IMR-90 (cell line): ENCODE data around the gene PGBD4. TPM values are rescaled to one million over a fixed set of nuclear protein-coding genes. Genes with fewer than 3 reads are reported as not detected.

ENCODE experiments used
- ATAC-seq: fragments of 200-7000 bp; cut with Tn5 transposase; 2 replicates; pipeline ENCODE4 v1.9.1; 2020; ENCODE audit warnings: low read depth, mild to moderate bottlenecking, moderate library complexity
- BruUV-seq: library from RNA; stranded (reverse); fragments of 400-500 nt; replicated peaks from 2 replicates; lab custom pipeline; 2021; lab: Mats Ljungman, UMichigan
- CTCF ChIA-PET: fragments of 300-600 bp; formaldehyde crosslinking; extraction: SDS; loops from one replicate; lab custom pipeline; 2021; ENCODE audit warnings: antibody characterized with exemption; lab: Yijun Ruan, JAX
- POLR2A ChIA-PET: fragments of 300-600 bp; sonication (Branson Sonifier 250); formaldehyde crosslinking; loops from one replicate; lab custom pipeline; 2022; ENCODE audit warnings: antibody characterized with exemption; ENCODE audit not compliant: unreplicated experiment; lab: Charles Lee
- DNase-seq: peaks from one replicate; pipeline ENCODE4 v3.0.0; 2013
- H2AFZ ChIP-seq: replicated peaks from 2 replicates; pipeline ENCODE3; 2013; ENCODE audit warnings: low read length, mild to moderate bottlenecking; ENCODE audit not compliant: poor library complexity
- H2AK5ac ChIP-seq: 2 replicates; pipeline ENCODE4 v1.6.1; 2013; ENCODE audit warnings: low read depth, low read length, inconsistent platforms
- H2AK9ac ChIP-seq: replicated peaks from 2 replicates; pipeline ENCODE3; 2013; ENCODE audit warnings: mild to moderate bottlenecking, low read depth, low read length, moderate library complexity; ENCODE audit not compliant: poor library complexity
- H2BK120ac ChIP-seq: 2 replicates; pipeline ENCODE4 v1.6.1; 2013; ENCODE audit warnings: low read depth, low read length, inconsistent platforms
- H2BK15ac ChIP-seq: 3 replicates; pipeline ENCODE4 v1.6.1; 2013; ENCODE audit warnings: low read depth, low read length, inconsistent platforms
- H2BK20ac ChIP-seq: 2 replicates; pipeline ENCODE4 v1.6.1; 2013; ENCODE audit warnings: low read depth, mild to moderate bottlenecking, inconsistent platforms, low read length, moderate library complexity
- H2BK5ac ChIP-seq: 2 replicates; pipeline ENCODE4 v1.6.1; 2013; ENCODE audit warnings: mild to moderate bottlenecking, low read depth, low read length, inconsistent platforms; ENCODE audit not compliant: poor library complexity, severe bottlenecking
- H3K14ac ChIP-seq: replicated peaks from 2 replicates; pipeline ENCODE4 v1.6.1; 2013; ENCODE audit warnings: low read depth, low read length, inconsistent platforms
- H3K18ac ChIP-seq: 2 replicates; pipeline ENCODE4 v1.6.1; 2013; ENCODE audit warnings: low read depth, low read length, control low read depth
- H3K23ac ChIP-seq: 2 replicates; pipeline ENCODE4 v1.6.1; 2013; ENCODE audit warnings: low read depth, low read length, inconsistent platforms
- H3K27ac ChIP-seq: 2 replicates; pipeline ENCODE4 v1.5.1; 2013; ENCODE audit warnings: mild to moderate bottlenecking, control low read depth, low read length; ENCODE audit not compliant: insufficient read depth
- H3K27me3 ChIP-seq: 2 replicates; pipeline ENCODE4 v1.6.1; 2013; ENCODE audit warnings: low read length; ENCODE audit not compliant: control insufficient read depth, insufficient read depth
- H3K36me3 ChIP-seq: 2 replicates; pipeline ENCODE4 v1.6.1; 2013; ENCODE audit warnings: low read length, mixed read lengths; ENCODE audit not compliant: control insufficient read depth, insufficient read depth
- H3K4ac ChIP-seq: 2 replicates; pipeline ENCODE4 v1.6.1; 2013; ENCODE audit warnings: low read depth, low read length, inconsistent platforms
- H3K4me1 ChIP-seq: 2 replicates; pipeline ENCODE4 v1.6.1; 2013; ENCODE audit warnings: low read length, mixed read lengths; ENCODE audit not compliant: control insufficient read depth, insufficient read depth
- H3K4me2 ChIP-seq: 2 replicates; pipeline ENCODE4 v1.6.1; 2013; ENCODE audit warnings: low read depth, mild to moderate bottlenecking, control low read depth, low read length, moderate library complexity
- H3K4me3 ChIP-seq: 2 replicates; pipeline ENCODE4 v1.5.1; 2013; ENCODE audit warnings: low read depth, mild to moderate bottlenecking, control low read depth, low read length, moderate library complexity; ENCODE audit not compliant: insufficient read depth
- H3K56ac ChIP-seq: 2 replicates; pipeline ENCODE4 v1.6.1; 2013; ENCODE audit warnings: low read length, inconsistent platforms; ENCODE audit not compliant: insufficient read depth; ENCODE audit errors: extremely low read depth
- H3K79me1 ChIP-seq, 2 experiments: 2 replicates each; pipeline ENCODE4 v1.6.1; 2013; ENCODE audit warnings: low read length in 2 of 2, inconsistent platforms in 1 of 2, low read depth in 1 of 2
- H3K9ac ChIP-seq: 2 replicates; pipeline ENCODE4 v1.6.1; 2013; ENCODE audit warnings: low read depth, low read length, control low read depth
- H3K9me1 ChIP-seq: 2 replicates; pipeline ENCODE4 v1.6.1; 2013; ENCODE audit warnings: low read length, inconsistent platforms; ENCODE audit not compliant: insufficient read depth
- H3K9me3 ChIP-seq: 2 replicates; pipeline ENCODE4 v1.6.1; 2013; ENCODE audit warnings: low read length; ENCODE audit not compliant: control insufficient read depth, insufficient read depth
- H4K20me1 ChIP-seq: 2 replicates; pipeline ENCODE4 v1.6.1; 2013; ENCODE audit warnings: low read length, inconsistent platforms; ENCODE audit not compliant: insufficient read depth
- H4K5ac ChIP-seq: 2 replicates; pipeline ENCODE4 v1.6.1; 2013; ENCODE audit warnings: mild to moderate bottlenecking, low read depth, low read length, control low read depth
- H4K8ac ChIP-seq, 2 experiments: 2 replicates each; pipeline ENCODE4 v1.6.1; 2013; ENCODE audit warnings: low read depth in 2 of 2, low read length in 2 of 2, control low read depth in 1 of 2, inconsistent platforms in 1 of 2
- H4K91ac ChIP-seq: 2 replicates; pipeline ENCODE4 v1.6.1; 2013; ENCODE audit warnings: low read depth, low read length, inconsistent platforms; ENCODE audit not compliant: insufficient read depth
- CEBPB ChIP-seq: IDR thresholded peaks from 2 replicates; pipeline ENCODE4 v1.6.1; 2012; ENCODE audit warnings: low read depth, low read length, improper control_type of control experiment
- CHD1 ChIP-seq: IDR thresholded peaks from 2 replicates; pipeline ENCODE4 v1.6.1; 2012; ENCODE audit warnings: low read depth, low read length, improper control_type of control experiment
- FOS ChIP-seq: fragments of 150-350 bp; IDR thresholded peaks from 2 replicates; pipeline ENCODE4 v1.6.1; 2016; ENCODE audit warnings: low read depth, low read length
- MAFK ChIP-seq: IDR thresholded peaks from 2 replicates; pipeline ENCODE4 v1.6.1; 2012; ENCODE audit warnings: low read depth, low read length, improper control_type of control experiment
- MAZ ChIP-seq: IDR thresholded peaks from 2 replicates; pipeline ENCODE4 v1.6.1; 2012; ENCODE audit warnings: low read depth, mild to moderate bottlenecking, low read length, improper control_type of control experiment, moderate library complexity, borderline replicate concordance
- NFE2L2 ChIP-seq: fragments of 150-350 bp; IDR thresholded peaks from 2 replicates; pipeline ENCODE4 v1.6.1; 2016; ENCODE audit warnings: low read depth, mild to moderate bottlenecking, low read length
- POLR2A ChIP-seq: IDR thresholded peaks from 2 replicates; pipeline ENCODE4 v1.6.1; 2012; ENCODE audit warnings: mild to moderate bottlenecking, low read depth, low read length
- RAD21 ChIP-seq: IDR thresholded peaks from 2 replicates; pipeline ENCODE4 v1.6.1; 2012; ENCODE audit warnings: low read length, improper control_type of control experiment
- RCOR1 ChIP-seq: IDR thresholded peaks from 2 replicates; pipeline ENCODE4 v1.6.1; 2012; ENCODE audit warnings: mild to moderate bottlenecking, low read length, improper control_type of control experiment; ENCODE audit not compliant: insufficient replicate concordance
- RFX5 ChIP-seq: IDR thresholded peaks from 2 replicates; pipeline ENCODE4 v1.8.0; 2012; ENCODE audit warnings: low read depth, mild to moderate bottlenecking, low read length, moderate library complexity
- SMC3 ChIP-seq: fragments of 150-350 bp; IDR thresholded peaks from 2 replicates; pipeline ENCODE4 v1.6.1; 2016; ENCODE audit warnings: low read depth, mild to moderate bottlenecking, antibody characterized with exemption, low read length, moderate library complexity
- WGBS, 2 experiments: methylation state at CpG; one replicate each; pipeline versions ENCODE4 v1.1.5 to v1.1.7; 2013; ENCODE audit warnings: missing lambda C conversion rate in 2 of 2; ENCODE audit not compliant: insufficient read length in 1 of 2; ENCODE audit errors: extremely low coverage in 2 of 2; 5-methylcytosine and 5-hydroxymethylcytosine counted together
- dilution Hi-C: fragments of 300-500 bp; cut with HindIII; formaldehyde crosslinking; loops from one replicate; pipeline ENCODE4 v1.14.3; 2018; ENCODE audit warnings: low sequenced_read_pairs; ENCODE audit not compliant: unreplicated experiment
- in situ Hi-C: fragments of 300-500 bp; cut with MboI; formaldehyde crosslinking; loops from 3 replicates; pipeline ENCODE4 v1.14.3; 2019; ENCODE audit warnings: low sequenced_read_pairs, inconsistent platforms, mixed read lengths
- intact Hi-C: fragments of 100-400 bp; cut with micrococcal nuclease; formaldehyde crosslinking; loops from 2 replicates; pipeline ENCODE4 v1.10.0; 2022
- polyA plus RNA-seq, 3 experiments: library from polyadenylated mRNA; depleted of rRNA; stranded (reverse); fragments of >200 nt; gene quantifications; 2 replicates each; pipeline ENCODE4 v1.2.3, GENCODE V29; 2012; ENCODE audit warnings: low replicate concordance in 1 of 3
- total RNA-seq: library from RNA; depleted of rRNA; stranded (reverse); fragments of >200 nt; gene quantifications from 2 replicates; pipeline ENCODE4 v1.2.3, GENCODE V29; 2012
- TF ChIP-seq, protein P1 (sequence below): fragments of 150-350 bp; IDR thresholded peaks from 2 replicates; pipeline ENCODE4 v1.6.1; 2017; ENCODE audit warnings: mild to moderate bottlenecking, antibody characterized with exemption, low read length, low read depth
- TF ChIP-seq, protein P2 (sequence below): fragments of 150-350 bp; IDR thresholded peaks from 2 replicates; pipeline ENCODE4 v1.6.1; 2016; ENCODE audit warnings: low read depth, mild to moderate bottlenecking, low read length, moderate library complexity, borderline replicate concordance
- TF ChIP-seq, protein P3 (sequence below): conservative IDR thresholded peaks from 2 replicates; pipeline ENCODE4 v1.5.1; 2012; ENCODE audit warnings: mild to moderate bottlenecking, low read depth, low read length, improper control_type of control experiment

PGBD4 gene
- total and polyA plus RNA-seq, 2 of the 4 experiments (the other 2 are of a cell fraction) = 0.89 to 1.3 TPM

DNA sequence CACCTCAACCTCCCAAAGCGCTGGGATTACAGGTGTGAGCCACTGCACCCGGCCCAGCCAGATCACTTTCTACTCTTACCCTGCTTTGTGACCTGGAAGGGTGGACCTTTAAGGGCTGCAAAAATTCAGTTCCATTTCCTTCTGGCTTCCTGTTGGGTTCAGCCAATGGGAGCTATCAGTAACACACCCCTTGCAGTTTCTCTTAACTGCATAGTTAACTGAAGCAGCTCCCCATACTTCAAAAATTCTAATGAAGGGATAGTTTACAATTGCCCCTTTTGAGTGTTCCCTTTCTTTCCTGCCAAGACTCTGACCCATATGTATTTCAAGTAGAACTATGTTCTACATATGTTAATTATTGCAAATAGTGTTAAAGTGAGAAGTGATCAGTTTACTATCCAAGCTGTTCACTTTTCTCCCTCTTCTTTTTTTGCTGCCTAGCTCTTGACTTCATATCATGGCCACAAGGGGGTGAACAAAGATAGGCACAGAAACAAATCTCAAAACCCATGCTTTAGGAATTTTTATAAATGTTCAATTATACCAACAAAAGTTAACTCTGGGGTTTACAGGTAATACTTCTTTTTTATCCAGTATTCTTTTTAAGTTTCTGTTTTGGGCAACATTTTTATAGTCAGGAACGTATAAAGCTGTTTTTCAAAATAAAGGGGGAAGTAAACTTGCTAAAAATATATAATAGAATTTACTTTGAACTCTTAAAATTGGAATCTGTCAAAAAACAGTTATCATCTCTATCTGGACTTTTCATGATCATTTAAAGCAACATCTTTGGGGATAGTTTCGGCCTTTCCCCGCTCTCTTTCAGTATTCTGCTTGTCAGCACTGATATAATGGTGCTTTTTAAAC is 8.1 kb downstream of the PGBD4 start:
- no CpG with 5 or more reads among the region's 5 CpGs for WGBS, 2 experiments
- BruUV-seq = no TSS peak
- no peak overlapping the region for H3K4ac ChIP-seq
- H3K18ac ChIP-seq = no peak overlapping the region
- no peak overlapping the region for H3K23ac ChIP-seq
- H4K5ac ChIP-seq = no peak overlapping the region
- no peak overlapping the region for H2BK5ac ChIP-seq
- H2AK5ac ChIP-seq = no peak overlapping the region
- peak; percentile 60 for DNase-seq
- H3K4me2 ChIP-seq = no peak overlapping the region
- H3K36me3 ChIP-seq = no peaks in the 10 kb centered on the region
- ATAC-seq = peak; percentile 86
- no peaks in the 10 kb centered on the region for H3K27me3 ChIP-seq
- no peak overlapping the region for H2AK9ac ChIP-seq
- no peak overlapping the region for H3K14ac ChIP-seq
- H3K9me1 ChIP-seq = no peaks in the 10 kb centered on the region
- no peak overlapping the region for H2BK120ac ChIP-seq
- dilution Hi-C loops (no loop called here), in situ Hi-C loops (loop anchor here (10.0 to 25.0 kb wide), 2 partner anchors 255 to 477 kb away; partner anchors contain the start of genes GOLGA8B and LPCAT4), intact Hi-C loops (loop anchor here (1.0 to 2.0 kb wide), 3 partner anchors 100 to 479 kb away; partner anchors contain the start of genes KATNBL1 and LPCAT4)
- no peak overlapping the region for H2BK15ac ChIP-seq
- H3K4me1 ChIP-seq = no peaks in the 10 kb centered on the region; the same call in 1 of the 2 replicates
- no peak overlapping the region for H4K91ac ChIP-seq
- H3K4me3 ChIP-seq = no peak overlapping the region
- H3K9ac ChIP-seq = no peak overlapping the region
- no peaks in the 10 kb centered on the region for H3K9me3 ChIP-seq
- no peak overlapping the region for H2AFZ ChIP-seq
- TF ChIP-seq FOS (no peak), RAD21 (peak; percentile 88), RFX5 (no peak), POLR2A (no peak), CHD1 (no peak), CEBPB (no peak), MAFK (no peak), RCOR1 (no peak), SMC3 (peak; percentile 91), NFE2L2 (no peak), MAZ (no peak)
- TF ChIP-seq, protein P1, sequence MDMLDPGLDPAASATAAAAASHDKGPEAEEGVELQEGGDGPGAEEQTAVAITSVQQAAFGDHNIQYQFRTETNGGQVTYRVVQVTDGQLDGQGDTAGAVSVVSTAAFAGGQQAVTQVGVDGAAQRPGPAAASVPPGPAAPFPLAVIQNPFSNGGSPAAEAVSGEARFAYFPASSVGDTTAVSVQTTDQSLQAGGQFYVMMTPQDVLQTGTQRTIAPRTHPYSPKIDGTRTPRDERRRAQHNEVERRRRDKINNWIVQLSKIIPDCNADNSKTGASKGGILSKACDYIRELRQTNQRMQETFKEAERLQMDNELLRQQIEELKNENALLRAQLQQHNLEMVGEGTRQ = no peak
- TF ChIP-seq, protein P2, sequence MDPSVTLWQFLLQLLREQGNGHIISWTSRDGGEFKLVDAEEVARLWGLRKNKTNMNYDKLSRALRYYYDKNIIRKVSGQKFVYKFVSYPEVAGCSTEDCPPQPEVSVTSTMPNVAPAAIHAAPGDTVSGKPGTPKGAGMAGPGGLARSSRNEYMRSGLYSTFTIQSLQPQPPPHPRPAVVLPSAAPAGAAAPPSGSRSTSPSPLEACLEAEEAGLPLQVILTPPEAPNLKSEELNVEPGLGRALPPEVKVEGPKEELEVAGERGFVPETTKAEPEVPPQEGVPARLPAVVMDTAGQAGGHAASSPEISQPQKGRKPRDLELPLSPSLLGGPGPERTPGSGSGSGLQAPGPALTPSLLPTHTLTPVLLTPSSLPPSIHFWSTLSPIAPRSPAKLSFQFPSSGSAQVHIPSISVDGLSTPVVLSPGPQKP = no peak
- TF ChIP-seq, protein P3, sequence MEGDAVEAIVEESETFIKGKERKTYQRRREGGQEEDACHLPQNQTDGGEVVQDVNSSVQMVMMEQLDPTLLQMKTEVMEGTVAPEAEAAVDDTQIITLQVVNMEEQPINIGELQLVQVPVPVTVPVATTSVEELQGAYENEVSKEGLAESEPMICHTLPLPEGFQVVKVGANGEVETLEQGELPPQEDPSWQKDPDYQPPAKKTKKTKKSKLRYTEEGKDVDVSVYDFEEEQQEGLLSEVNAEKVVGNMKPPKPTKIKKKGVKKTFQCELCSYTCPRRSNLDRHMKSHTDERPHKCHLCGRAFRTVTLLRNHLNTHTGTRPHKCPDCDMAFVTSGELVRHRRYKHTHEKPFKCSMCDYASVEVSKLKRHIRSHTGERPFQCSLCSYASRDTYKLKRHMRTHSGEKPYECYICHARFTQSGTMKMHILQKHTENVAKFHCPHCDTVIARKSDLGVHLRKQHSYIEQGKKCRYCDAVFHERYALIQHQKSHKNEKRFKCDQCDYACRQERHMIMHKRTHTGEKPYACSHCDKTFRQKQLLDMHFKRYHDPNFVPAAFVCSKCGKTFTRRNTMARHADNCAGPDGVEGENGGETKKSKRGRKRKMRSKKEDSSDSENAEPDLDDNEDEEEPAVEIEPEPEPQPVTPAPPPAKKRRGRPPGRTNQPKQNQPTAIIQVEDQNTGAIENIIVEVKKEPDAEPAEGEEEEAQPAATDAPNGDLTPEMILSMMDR = peak; percentile 85
- H4K20me1 ChIP-seq = no peaks in the 10 kb centered on the region
- CTCF ChIA-PET = interaction anchor here (0.5 to 3.4 kb wide), 15 partner anchors 8 to 477 kb away, joined by 3 to 32 read pairs (median 4); partner anchors contain the start of genes EMC7, KATNBL1, LPCAT4 and PGBD4
- no peak overlapping the region for H2BK20ac ChIP-seq
- no peak overlapping the region for H3K56ac ChIP-seq
- no peaks in the 10 kb centered on the region for H3K79me1 ChIP-seq
- no peak overlapping the region for H4K8ac ChIP-seq
- H3K27ac ChIP-seq = no peak overlapping the region
- POLR2A ChIA-PET = no interaction called here
